A673 (cell line): ENCODE data around the gene CNOT2. TPM values are rescaled to one million over a fixed set of nuclear protein-coding genes. Genes with fewer than 3 reads are reported as not detected.

Experiments
- BruUV-seq: library from RNA; stranded (reverse); fragments of 400-500 nt; replicated peaks from 2 replicates; lab custom pipeline; 2021; lab: Mats Ljungman, UMichigan
- CTCF ChIA-PET: fragments of 300-600 bp; sonication (Branson Sonifier 250); formaldehyde crosslinking; loops from one replicate; lab custom pipeline; 2022; ENCODE audit warnings: antibody characterized with exemption; lab: Charles Lee
- POLR2A ChIA-PET: fragments of 300-600 bp; sonication (Branson Sonifier 250); formaldehyde crosslinking; loops from one replicate; lab custom pipeline; 2022; ENCODE audit warnings: antibody characterized with exemption; ENCODE audit not compliant: low non-redundant PET; lab: Charles Lee
- DNase-seq: peaks from one replicate; pipeline ENCODE4 v3.0.0-alpha.2; 2015; ENCODE audit warnings: low spot score
- H3K27ac ChIP-seq: fragments of 200-600 bp; sonication (generic); 2 replicates; pipeline ENCODE4 v1.5.1; 2016; ENCODE audit warnings: mixed run types, low read depth, mild to moderate bottlenecking, mixed read lengths, antibody characterized with exemption, low read length; ENCODE audit not compliant: poor library complexity, severe bottlenecking
- H3K27me3 ChIP-seq: fragments of 200-600 bp; sonication (generic); replicated peaks from 2 replicates; pipeline ENCODE4 v1.6.1; 2017; ENCODE audit warnings: mixed run types, low read depth, mild to moderate bottlenecking, mixed read lengths, antibody characterized with exemption, low read length; ENCODE audit not compliant: insufficient read depth, poor library complexity
- H3K36me3 ChIP-seq: fragments of 200-600 bp; sonication (generic); 2 replicates; pipeline ENCODE4 v1.6.1; 2016; ENCODE audit warnings: mixed run types, mild to moderate bottlenecking, mixed read lengths, antibody characterized with exemption, low read length; ENCODE audit not compliant: insufficient read depth, poor library complexity, severe bottlenecking
- H3K4me1 ChIP-seq: fragments of 200-600 bp; sonication (generic); 2 replicates; pipeline ENCODE4 v1.6.1; 2017; ENCODE audit warnings: mixed run types, mild to moderate bottlenecking, mixed read lengths, antibody characterized with exemption, low read length; ENCODE audit not compliant: insufficient read depth, poor library complexity, severe bottlenecking
- H3K4me3 ChIP-seq: fragments of 200-600 bp; sonication (generic); 2 replicates; pipeline ENCODE4 v1.5.1; 2016; ENCODE audit warnings: low read depth, mixed run types, mild to moderate bottlenecking, mixed read lengths, low read length; ENCODE audit not compliant: poor library complexity, severe bottlenecking
- H3K9me3 ChIP-seq: fragments of 200-600 bp; sonication (generic); 2 replicates; pipeline ENCODE4 v1.6.1; 2016; ENCODE audit warnings: mixed run types, low read depth, mild to moderate bottlenecking, mixed read lengths, antibody characterized with exemption, low read length; ENCODE audit not compliant: poor library complexity, severe bottlenecking
- EZH2 ChIP-seq: fragments of 200-600 bp; sonication (generic); IDR thresholded peaks from 2 replicates; pipeline ENCODE4 v1.6.1; 2017; ENCODE audit warnings: borderline replicate concordance, low read depth, mild to moderate bottlenecking, mixed read lengths, antibody characterized with exemption, low read length; ENCODE audit not compliant: poor library complexity, severe bottlenecking
- intact Hi-C: fragments of 100-400 bp; cut with micrococcal nuclease; formaldehyde crosslinking; loops from one replicate; pipeline ENCODE4 v1.10.0; 2022; ENCODE audit not compliant: unreplicated experiment
- total RNA-seq: library from RNA; stranded (reverse); gene quantifications from 2 replicates; pipeline ENCODE4 v1.2.3, GENCODE V29; 2021
- TF ChIP-seq, protein P1 (sequence below): fragments of 300-800, 200-600 bp; sonication (generic); conservative IDR thresholded peaks from 2 replicates; pipeline ENCODE4 v1.5.1; 2017; ENCODE audit warnings: low read depth, mild to moderate bottlenecking, antibody characterized with exemption, low read length, moderate library complexity, mixed read lengths

The CNOT2 gene
- total RNA-seq, 1 experiment from 2014 or later: 89.0 TPM

DNA sequence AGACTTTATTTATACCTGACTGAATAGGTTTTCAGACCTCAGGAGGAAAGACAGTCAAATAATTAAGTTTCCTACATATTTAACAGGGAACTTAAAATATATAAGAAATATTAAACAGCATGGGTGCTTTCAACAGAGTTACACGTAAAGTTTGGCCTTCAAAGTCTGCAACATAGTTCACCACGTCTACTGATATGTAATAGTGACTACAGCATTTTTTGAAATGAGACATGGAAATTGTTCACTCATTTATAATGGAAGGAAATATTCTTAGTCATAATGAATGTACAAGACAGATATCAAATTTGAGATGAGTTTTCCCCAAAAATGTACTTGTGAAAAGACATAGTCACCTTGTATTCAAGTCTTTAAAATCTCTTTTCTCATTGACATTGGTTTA lies 66.1 kb downstream of the CNOT2 start:
- H3K36me3 ChIP-seq: no peaks in the 10 kb centered on the region
- H3K9me3 ChIP-seq: no peaks in the 10 kb centered on the region
- ChIA-PET POLR2A (no interaction called here), CTCF (no interaction called here)
- TF ChIP-seq EZH2: no peak
- TF ChIP-seq, protein P1, sequence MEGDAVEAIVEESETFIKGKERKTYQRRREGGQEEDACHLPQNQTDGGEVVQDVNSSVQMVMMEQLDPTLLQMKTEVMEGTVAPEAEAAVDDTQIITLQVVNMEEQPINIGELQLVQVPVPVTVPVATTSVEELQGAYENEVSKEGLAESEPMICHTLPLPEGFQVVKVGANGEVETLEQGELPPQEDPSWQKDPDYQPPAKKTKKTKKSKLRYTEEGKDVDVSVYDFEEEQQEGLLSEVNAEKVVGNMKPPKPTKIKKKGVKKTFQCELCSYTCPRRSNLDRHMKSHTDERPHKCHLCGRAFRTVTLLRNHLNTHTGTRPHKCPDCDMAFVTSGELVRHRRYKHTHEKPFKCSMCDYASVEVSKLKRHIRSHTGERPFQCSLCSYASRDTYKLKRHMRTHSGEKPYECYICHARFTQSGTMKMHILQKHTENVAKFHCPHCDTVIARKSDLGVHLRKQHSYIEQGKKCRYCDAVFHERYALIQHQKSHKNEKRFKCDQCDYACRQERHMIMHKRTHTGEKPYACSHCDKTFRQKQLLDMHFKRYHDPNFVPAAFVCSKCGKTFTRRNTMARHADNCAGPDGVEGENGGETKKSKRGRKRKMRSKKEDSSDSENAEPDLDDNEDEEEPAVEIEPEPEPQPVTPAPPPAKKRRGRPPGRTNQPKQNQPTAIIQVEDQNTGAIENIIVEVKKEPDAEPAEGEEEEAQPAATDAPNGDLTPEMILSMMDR: no peak
- intact Hi-C loops: no loop called here
- no peak overlapping the region for H3K27ac ChIP-seq
- no peaks in the 10 kb centered on the region for H3K27me3 ChIP-seq
- no peak overlapping the region for H3K4me3 ChIP-seq
- H3K4me1 ChIP-seq: no peaks in the 10 kb centered on the region
- BruUV-seq: no TSS peak
- no peak for DNase-seq

DNA sequence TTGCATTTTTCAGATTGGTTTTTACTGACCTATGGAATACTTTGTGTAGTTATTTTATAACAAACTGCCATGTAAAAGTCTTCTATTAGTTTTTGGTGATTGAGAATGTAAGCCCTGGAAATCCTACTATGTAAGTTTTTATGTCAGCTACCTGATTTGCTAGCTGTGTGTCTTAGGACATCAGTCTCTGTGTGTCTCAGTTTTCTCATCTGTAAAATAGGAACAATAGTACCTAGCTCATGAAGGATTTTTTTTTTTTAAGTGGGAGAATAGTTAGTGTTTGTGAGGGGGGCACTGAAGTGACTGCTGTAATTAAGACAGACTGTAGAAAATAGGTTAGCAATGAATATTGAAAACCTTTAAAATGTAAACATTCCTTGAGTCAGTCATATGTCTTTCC lies 70.9 kb downstream of the CNOT2 start:
- POLR2A ChIA-PET: no interaction called here
- CTCF ChIA-PET: no interaction called here

DNA sequence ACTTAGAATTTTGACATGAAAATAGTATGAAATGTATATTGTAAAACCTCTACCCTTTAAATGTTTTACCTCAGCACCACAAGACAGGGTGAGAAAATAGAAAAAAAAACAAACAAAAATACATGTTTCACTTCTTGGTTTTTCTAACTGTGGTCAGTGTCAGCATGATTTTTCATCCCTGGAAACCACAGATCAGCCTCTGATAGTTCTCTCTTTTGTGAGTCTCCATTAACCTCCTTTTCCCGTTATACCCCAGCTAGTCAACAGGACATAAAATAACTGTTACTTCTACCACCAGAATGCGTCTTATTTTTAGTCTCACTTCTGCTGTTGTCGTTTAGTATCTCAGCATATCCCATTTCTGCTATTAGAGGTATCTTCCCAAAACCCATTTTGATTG lies 74.5 kb downstream of the CNOT2 start:
- DNase-seq: no peak
- ChIA-PET CTCF (no interaction called here), POLR2A (no interaction called here)
- Histone ChIP-seq H3K27ac (no peak overlapping the region), H3K4me3 (no peak overlapping the region), H3K4me1 (no peaks in the 10 kb centered on the region), H3K9me3 (no peaks in the 10 kb centered on the region), H3K36me3 (no peaks in the 10 kb centered on the region), H3K27me3 (no peaks in the 10 kb centered on the region)
- intact Hi-C loops: no loop called here
- TF ChIP-seq, protein P1: no peak
- no peak for TF ChIP-seq EZH2
- BruUV-seq: no TSS peak

More for the DNA sequence above, 70.9 kb downstream of the CNOT2 start:
- H3K4me3 ChIP-seq: no peak overlapping the region
- no peaks in the 10 kb centered on the region for H3K27me3 ChIP-seq
- no peaks in the 10 kb centered on the region for H3K4me1 ChIP-seq
- intact Hi-C loops: no loop called here
- H3K9me3 ChIP-seq: no peaks in the 10 kb centered on the region
- no peak for TF ChIP-seq EZH2
- TF ChIP-seq, protein P1: no peak
- no TSS peak for BruUV-seq
- no peak for DNase-seq
- H3K36me3 ChIP-seq: no peaks in the 10 kb centered on the region
- H3K27ac ChIP-seq: no peak overlapping the region
